ENCODE results near the gene OR51A7. TPM values are rescaled to one million over a fixed set of nuclear protein-coding genes. Genes with fewer than 3 reads are reported as not detected.

Gene OR51A7
- total RNA-seq, 2 experiments from 2014 or later: not detected

- no peaks in the 10 kb centered on the region for H3K9me3 Mint-ChIP-seq
- POLR2A ChIA-PET: no interaction called here
- intact Hi-C loops (cut with micrococcal nuclease): no loop called here
Observed at GRCh38 chr11:4921796-4922195, 18.2 kb downstream of the OR51A7 start.

GRCh38 chr11:4922304-4922703, 18.7 kb downstream of the OR51A7 start:
- no peak for ATAC-seq
- no peaks in the 10 kb centered on the region for H3K36me3 Mint-ChIP-seq (ENCODE audit: low read depth)
- CTCF ChIA-PET: no interaction called here
- no peak for DNase-seq
- POLR2A ChIA-PET: no interaction called here
- no peaks in the 10 kb centered on the region for H3K9me3 Mint-ChIP-seq
- intact Hi-C loops (cut with micrococcal nuclease): no loop called here
- no peak overlapping the region for H3K4me3 Mint-ChIP-seq
- peaks cover 4% of the 10 kb centered on the region for H3K27me3 Mint-ChIP-seq
- no peak overlapping the region for H3K27ac Mint-ChIP-seq
- H3K4me1 Mint-ChIP-seq (ENCODE audit: low read depth): no peaks in the 10 kb centered on the region
- TF ChIP-seq CTCF (IDR thresholded peaks at IDR 0.05): no peak

More at GRCh38 chr11:4921796-4922195, 18.2 kb downstream of the OR51A7 start:
- peaks cover 4% of the 10 kb centered on the region for H3K27me3 Mint-ChIP-seq
- H3K4me1 Mint-ChIP-seq (ENCODE audit: low read depth): no peaks in the 10 kb centered on the region
- no peaks in the 10 kb centered on the region for H3K36me3 Mint-ChIP-seq (ENCODE audit: low read depth)
- H3K4me3 Mint-ChIP-seq: no peak overlapping the region
- ATAC-seq (no peak), DNase-seq (no peak)
- TF ChIP-seq CTCF (IDR thresholded peaks at IDR 0.05): no peak
- H3K27ac Mint-ChIP-seq: no peak overlapping the region
- CTCF ChIA-PET: no interaction called here

GRCh38 chr11:4924239-4924638, 20.7 kb downstream of the OR51A7 start, which contains the start of gene OR51G1:
Gene OR51G1 (minus strand): TSS chr11:4924339. CDS start chr11:4924339, 0 bp downstream.
- no peaks in the 10 kb centered on the region for H3K36me3 Mint-ChIP-seq (ENCODE audit: low read depth)
- ChIA-PET CTCF (no interaction called here), POLR2A (no interaction called here)
- H3K4me1 Mint-ChIP-seq (ENCODE audit: low read depth): no peaks in the 10 kb centered on the region
- H3K9me3 Mint-ChIP-seq: no peaks in the 10 kb centered on the region
- intact Hi-C loops (cut with micrococcal nuclease): no loop called here
- ATAC-seq (no peak), DNase-seq (no peak)
- TF ChIP-seq CTCF (IDR thresholded peaks at IDR 0.05): no peak
- no peak within 1 kb of the TSS for H3K4me3 Mint-ChIP-seq
- H3K27me3 Mint-ChIP-seq: peaks cover 4% of the 10 kb centered on the region
- H3K27ac Mint-ChIP-seq: no peak within 1 kb of the TSS

GRCh38 chr11:4926608-4927007, 23.0 kb downstream of the OR51A7 start:
- DNase-seq: no peak
- ChIA-PET POLR2A (no interaction called here), CTCF (no interaction called here)
- Mint-ChIP-seq H3K27ac (no peak overlapping the region), H3K9me3 (no peaks in the 10 kb centered on the region), H3K4me1 (ENCODE audit: low read depth) (no peaks in the 10 kb centered on the region), H3K4me3 (no peak overlapping the region), H3K27me3 (peaks cover 4% of the 10 kb centered on the region), H3K36me3 (ENCODE audit: low read depth) (no peaks in the 10 kb centered on the region)
- ATAC-seq: no peak
- intact Hi-C loops (cut with micrococcal nuclease): no loop called here
- TF ChIP-seq CTCF (IDR thresholded peaks at IDR 0.05): no peak

- Mint-ChIP-seq H3K9me3 (no peaks in the 10 kb centered on the region), H3K4me1 (ENCODE audit: low read depth) (no peaks in the 10 kb centered on the region), H3K27ac (no peak overlapping the region), H3K27me3 (no peaks in the 10 kb centered on the region), H3K36me3 (ENCODE audit: low read depth) (no peaks in the 10 kb centered on the region), H3K4me3 (no peak overlapping the region)
- intact Hi-C loops (cut with micrococcal nuclease): no loop called here
- no peak for TF ChIP-seq CTCF (IDR thresholded peaks at IDR 0.05)
- DNase-seq (no peak), ATAC-seq (no peak)
- ChIA-PET POLR2A (no interaction called here), CTCF (no interaction called here)
Observed at GRCh38 chr11:4932751-4933150, 29.2 kb downstream of the OR51A7 start.

All from activated CD8-positive, alpha-beta T cell treated with anti-CD3 and anti-CD28 coated beads for 36 hours (primary cell).